HG03280 (cell line): Measurements from ENCODE around the gene CCDC40.
"Not testable (repeated sequence)": the region's sequence is repeated elsewhere in the genome, so short reads cannot be mapped to it uniquely, and the experiment has no call there.

ENCODE experiments used
- ATAC-seq: cut with Tn5 transposase; IDR thresholded peaks from one replicate; pipeline ENCODE4 v1.9.1; 2021; ENCODE audit warnings: mild to moderate bottlenecking, moderate library complexity; ENCODE audit not compliant: unreplicated experiment

Gene CCDC40

GRCh38 chr17:80043963-80044362, 7.5 kb downstream of the CCDC40 start:
- no peak for ATAC-seq

GRCh38 chr17:80045703-80046102, 9.3 kb downstream of the CCDC40 start:
- ATAC-seq, result no peak

- not testable (repeated sequence) for ATAC-seq
These were observed 10.3 kb downstream of the CCDC40 start for GRCh38 chr17:80046709-80047108.

- ATAC-seq, result no peak
These were observed 10.7 kb downstream of the CCDC40 start for GRCh38 chr17:80047176-80047575.

GRCh38 chr17:80049986-80050385, 13.5 kb downstream of the CCDC40 start:
- ATAC-seq, result no peak

GRCh38 chr17:80050706-80051105, 14.3 kb downstream of the CCDC40 start:
- no peak for ATAC-seq

GRCh38 chr17:80051681-80052080, 15.2 kb downstream of the CCDC40 start:
- no peak for ATAC-seq

GRCh38 chr17:80053102-80053501, 16.7 kb downstream of the CCDC40 start:
- ATAC-seq, result no peak

- no peak for ATAC-seq
These were observed 19.2 kb downstream of the CCDC40 start for GRCh38 chr17:80055597-80055996.

- no peak for ATAC-seq
These were observed 22.0 kb downstream of the CCDC40 start for GRCh38 chr17:80058311-80058955.

- no peak for ATAC-seq
These were observed 24.2 kb downstream of the CCDC40 start for GRCh38 chr17:80060644-80061043.

GRCh38 chr17:80061421-80061820, 25.0 kb downstream of the CCDC40 start:
- ATAC-seq, result no peak

GRCh38 chr17:80063830-80064585, 27.6 kb downstream of the CCDC40 start:
- ATAC-seq, result no peak

GRCh38 chr17:80064696-80065095, 28.3 kb downstream of the CCDC40 start:
- ATAC-seq, result no peak

GRCh38 chr17:80065478-80066170, 29.2 kb downstream of the CCDC40 start:
- no peak for ATAC-seq

GRCh38 chr17:80067393-80067986, 31.0 kb downstream of the CCDC40 start:
- no peak for ATAC-seq

GRCh38 chr17:80068301-80069222, 32.1 kb downstream of the CCDC40 start:
- no peak for ATAC-seq

GRCh38 chr17:80070375-80071115, 34.1 kb downstream of the CCDC40 start:
- no peak for ATAC-seq

GRCh38 chr17:80071116-80071841, 34.8 kb downstream of the CCDC40 start:
- ATAC-seq, result no peak
